Neural progenitor cell (in vitro differentiated cells): ENCODE results near the gene ABRACL.

Experiments
- CTCF ChIP-seq: fragments of 200-600 bp; sonication (generic); IDR thresholded peaks from 2 replicates; pipeline ENCODE4 v1.5.1; 2017; ENCODE audit warnings: antibody characterized with exemption, mild to moderate bottlenecking
- EZH2phosphoT487 ChIP-seq: fragments of 200-600 bp; sonication (generic); IDR thresholded peaks from 2 replicates; pipeline ENCODE4 v1.6.1; 2017; ENCODE audit warnings: antibody characterized with exemption

GRCh38 chr6:139030228-139030963 lies 1.9 kb downstream of the ABRACL start:
- TF ChIP-seq CTCF: no peak
- no peak for TF ChIP-seq EZH2phosphoT487
